Measurements from ENCODE around the gene INTS1.
"Not testable (repeated sequence)": the region's sequence is repeated elsewhere in the genome, so short reads cannot be mapped to it uniquely, and the experiment has no call there.

INTS1 gene

DNA sequence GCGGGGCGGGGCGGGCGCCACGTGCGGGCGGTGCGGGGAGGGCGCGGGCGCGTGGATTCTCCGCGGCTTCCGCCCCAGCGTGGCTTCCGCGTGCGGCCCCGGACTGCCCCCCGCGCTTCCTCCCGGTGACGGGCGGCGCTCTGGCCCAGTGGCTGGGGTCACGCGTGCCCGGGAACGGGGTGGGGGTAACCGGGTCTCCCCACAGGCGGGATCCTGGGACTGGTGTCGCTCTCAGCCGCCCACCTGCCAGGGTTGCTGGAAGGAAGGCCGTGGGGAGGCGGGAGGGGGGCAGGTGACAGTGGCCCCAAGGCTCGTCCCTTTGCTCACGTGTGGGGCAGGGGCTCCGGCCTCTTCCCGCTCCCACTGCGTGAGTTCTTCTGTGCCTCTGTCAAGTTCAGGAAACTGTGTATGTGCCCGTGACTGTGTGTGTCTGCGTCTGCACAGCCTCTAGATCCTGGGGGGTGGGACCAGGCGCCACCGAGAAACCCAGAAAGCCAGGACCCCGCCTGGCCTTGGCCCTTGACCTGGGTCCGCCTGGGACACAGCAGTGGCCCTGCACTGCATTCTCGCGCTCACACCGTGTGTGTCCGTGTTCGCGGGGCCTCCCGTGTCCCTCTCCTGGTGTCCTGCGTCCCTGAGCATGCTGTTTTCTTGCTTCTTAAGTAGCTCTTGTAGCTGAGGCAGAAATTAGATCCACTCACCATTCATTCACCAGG lies 27.2 kb upstream of the INTS1 start:
- DNase-seq = peak; percentile 13

DNA sequence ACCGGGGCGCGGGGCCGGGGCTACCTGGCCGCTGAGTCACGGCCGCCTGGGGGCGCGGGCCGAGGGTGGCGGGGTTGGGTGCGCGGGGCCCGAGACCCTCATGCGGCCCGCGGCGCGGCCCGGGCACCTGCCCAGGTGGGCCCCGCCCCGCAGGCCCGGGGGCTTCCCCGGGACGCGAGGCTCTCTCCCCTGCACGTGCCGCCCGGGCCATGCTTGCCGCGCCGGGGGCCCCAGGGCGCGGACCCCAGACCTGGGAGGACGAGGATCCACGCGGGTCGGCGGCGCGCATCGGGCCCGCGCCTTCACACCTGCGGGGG lies 26.7 kb upstream of the INTS1 start:
- no peak for DNase-seq

DNA sequence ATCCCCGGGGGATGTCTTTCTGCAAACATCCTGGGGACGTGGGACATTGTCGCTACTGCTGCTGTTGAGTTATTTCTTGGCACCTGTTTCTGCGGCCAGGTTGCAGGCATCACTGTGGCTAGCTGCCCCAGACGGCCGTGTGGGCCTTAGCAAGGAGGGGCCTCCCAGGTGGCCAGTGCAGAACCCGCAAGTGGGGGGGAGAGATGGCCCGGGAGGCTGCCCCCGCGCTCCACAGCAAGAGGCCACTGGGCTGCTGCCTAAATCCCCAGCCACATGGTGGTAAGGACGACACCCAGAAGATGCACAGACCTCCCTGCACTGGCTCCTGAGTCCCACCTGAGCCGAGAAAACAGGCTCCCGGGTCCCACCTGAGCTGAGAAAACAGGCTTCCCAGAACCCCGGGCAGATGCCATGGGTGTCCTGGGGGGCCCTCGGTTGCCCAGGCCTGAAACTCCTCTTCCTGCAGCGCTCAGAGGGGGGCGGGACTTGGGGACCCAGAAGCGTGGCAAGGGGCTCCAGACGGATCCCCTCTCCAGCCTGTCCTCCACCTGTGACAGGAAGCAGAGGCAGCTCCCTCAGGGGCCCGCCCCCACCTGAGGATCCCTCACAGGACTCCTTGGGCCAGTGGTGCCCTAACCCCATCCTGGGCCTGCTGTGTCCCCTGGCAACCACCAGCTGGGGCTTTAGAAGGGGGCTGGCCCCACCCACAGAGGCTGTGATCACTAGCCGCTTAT lies 25.4 kb upstream of the INTS1 start:
- no peak for DNase-seq

DNA sequence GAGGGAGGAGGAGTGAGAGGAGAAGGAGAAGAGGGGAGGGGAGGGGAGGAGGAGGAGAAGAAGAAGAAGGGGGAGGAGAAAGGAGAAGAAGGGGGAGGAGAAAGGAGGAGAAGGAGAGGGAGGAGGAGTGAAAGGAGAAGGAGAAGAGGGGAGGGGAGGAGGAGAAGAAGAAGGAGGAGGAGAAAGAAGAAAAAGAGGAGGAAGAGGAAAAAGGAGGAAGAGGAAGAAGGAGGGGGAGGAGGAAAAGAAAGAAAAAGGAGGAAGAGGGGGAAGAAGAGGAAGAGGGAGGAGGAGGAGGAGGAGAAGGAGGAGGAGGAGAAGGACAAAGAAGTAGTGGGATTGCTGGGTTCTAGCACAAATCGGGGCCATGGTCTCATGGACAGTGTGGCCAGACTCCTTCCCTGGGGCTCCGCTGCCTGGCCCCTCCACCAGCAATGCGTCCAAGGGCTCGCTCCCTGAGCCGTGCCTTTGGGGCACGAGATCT lies 22.1 kb upstream of the INTS1 start:
- no peak for DNase-seq

DNA sequence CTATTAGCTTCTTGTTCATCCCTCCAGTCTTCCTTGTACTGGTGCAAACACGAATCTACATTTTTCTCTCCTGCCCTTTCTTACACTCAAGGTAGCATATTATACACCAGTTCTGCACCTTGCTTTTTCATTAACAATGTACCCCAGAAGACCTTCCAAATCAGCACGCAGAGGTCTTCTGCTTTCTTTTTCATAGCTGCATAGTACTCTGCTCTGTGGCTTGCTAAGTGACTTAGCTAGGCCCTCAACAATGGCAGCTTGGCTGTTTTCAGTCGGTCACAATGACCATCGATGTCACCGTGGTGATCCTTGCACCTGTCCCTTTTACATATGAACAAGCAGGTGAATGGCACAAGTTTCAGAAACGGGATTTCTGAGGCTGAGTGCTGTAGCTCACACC lies 21.2 kb upstream of the INTS1 start:
- no peak for DNase-seq

DNA sequence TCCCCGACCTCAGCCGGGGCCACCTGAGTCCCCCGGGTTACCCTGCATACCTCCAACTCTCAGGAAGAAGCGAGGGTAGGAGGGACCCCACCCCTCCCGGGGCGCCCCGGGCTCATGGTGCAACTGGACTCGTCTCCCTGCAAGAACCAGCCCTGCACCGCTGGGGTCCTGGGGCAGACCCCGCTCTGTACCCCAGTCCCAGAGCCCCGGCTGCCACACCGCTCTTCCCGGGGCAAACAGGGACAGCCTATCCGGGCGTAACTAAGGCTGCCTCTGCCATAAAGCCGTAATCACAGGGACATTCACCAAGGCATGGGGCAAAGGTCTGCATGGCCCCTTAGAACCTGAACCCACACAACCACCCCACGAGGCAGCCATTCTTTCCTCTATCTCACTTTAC lies 19.7 kb upstream of the INTS1 start:
- DNase-seq = no peak

DNA sequence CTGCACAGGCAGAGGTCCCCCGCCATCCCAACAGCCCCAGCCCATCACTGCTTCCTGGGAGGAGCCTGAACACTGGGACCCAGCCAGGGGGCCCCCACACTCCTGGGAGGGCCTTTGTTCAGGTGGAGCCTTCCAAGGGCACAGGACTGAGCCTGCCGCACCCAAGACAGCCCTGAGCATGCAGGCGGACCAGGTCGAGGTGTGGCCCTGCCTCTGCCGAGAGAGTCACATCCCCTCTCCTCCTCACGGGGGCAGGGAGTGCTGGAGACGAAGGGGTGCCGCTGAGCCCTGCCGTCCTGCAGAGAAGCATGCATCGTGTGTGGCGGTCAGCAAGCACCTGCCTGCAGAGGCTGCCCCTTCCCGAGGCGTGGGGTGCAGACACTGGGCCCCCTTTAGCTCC lies 19.0 kb upstream of the INTS1 start:
- DNase-seq = no peak

DNA sequence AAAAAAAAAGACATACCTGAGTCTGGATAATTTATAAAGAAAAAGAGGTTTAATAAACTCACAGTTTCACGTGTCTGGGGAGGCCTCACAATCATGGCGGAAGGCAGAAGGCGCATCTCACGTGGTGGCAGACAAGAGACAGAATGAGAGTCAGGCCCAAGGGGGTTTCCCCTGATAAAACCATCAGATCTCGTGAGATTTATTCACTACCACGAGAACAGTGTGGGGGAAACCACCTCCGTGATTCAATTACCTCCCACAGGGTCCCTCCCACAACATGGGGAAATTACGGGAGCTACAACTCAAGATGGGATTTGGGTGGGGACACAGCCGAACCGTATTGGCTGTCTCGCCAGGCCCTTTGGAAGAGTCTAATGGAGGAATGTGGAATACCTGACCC lies 17.3 kb upstream of the INTS1 start:
- DNase-seq = no peak

DNA sequence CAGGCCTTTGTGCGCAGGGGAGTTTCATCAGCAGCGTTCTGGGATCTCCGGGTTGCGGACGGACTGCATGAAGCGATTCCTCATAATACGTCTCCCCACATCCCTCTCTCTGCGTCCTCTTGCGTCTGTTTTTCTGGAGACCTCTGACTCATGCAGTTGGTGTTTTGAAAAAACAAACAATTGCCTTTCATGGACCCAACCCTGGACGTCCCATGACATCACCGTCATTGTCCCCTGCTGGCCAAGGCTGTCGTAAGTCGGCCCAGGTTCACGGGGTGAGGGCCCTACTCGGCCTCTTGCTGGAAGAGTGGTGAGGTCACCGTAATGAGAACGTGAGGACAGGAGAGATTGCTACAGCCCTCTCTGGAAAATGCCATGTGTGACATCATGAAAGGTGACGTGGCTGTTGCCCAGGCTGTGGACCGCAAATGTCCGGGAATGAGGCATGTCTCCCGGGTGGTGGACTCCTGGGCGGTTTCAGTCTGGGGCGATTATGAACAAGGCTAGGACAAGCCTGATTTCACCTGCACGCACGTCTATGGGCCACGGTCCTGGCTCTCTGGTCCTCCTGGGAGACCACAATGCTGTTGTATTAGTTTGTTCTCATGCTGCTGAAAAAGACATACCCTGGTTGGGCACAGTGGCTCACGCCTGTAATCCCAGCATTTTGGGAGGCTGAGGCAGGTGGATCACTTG lies 16.5 kb upstream of the INTS1 start:
- no peak for DNase-seq

DNA sequence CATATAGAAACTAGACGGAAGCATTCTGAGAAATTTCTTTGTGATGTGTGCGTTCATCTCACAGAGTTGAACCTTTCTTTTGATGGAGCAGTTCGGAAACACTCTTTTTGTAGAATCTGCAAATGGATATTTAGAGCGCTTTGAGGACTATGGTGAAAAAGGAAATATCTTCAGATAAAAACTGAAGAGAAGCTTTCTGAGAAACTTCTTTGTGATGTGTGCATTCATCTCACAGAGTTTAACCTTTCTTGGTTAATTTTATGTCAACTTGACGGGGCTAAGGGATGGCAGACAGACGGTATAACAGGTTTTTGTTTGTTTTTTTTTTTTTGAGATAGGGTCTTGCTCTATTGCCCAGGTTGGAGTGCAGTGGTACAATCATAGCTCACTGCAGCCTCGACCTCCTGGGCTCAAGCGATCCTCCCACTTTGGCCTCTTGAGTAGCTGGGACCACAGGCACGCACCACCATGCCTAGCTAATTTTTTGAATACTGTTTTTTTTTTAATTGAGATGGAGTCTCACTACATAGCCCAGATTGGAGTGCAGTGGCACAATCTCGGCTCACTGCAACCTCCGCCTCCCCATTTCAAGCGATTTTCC lies 15.2 kb upstream of the INTS1 start:
- not testable (repeated sequence) for DNase-seq

DNA sequence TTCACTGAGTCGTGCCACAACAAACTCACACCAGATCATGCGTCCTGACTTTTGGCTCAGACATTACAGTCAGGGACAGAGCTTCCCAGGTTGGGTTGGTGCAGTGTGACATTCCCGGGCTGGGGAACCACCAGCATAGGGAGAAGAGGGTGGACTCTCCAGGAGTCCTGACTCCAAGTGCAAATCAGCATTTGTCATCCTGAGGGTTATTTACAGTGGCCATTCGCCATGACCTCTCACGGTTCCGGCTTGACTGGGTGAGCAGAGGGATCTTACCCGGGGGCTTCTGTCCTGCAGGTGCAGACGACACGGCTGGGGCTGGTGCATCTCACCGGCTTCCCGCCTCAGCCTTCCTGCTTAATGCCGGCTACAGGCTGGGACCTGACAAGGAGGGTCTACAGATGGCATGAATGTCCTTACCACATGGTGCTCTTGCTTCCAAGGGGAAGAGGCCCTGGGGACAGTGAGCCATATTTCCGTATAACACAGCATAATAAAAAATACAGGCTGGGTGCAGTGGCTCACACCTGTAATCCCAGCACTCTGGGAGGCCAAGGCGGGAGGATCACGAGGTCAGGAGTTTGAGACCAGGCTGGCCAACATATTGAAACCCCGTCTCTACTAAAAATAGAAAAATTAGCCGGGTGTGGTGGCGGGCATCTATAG lies 12.5 kb upstream of the INTS1 start:
- no peak for DNase-seq

DNA sequence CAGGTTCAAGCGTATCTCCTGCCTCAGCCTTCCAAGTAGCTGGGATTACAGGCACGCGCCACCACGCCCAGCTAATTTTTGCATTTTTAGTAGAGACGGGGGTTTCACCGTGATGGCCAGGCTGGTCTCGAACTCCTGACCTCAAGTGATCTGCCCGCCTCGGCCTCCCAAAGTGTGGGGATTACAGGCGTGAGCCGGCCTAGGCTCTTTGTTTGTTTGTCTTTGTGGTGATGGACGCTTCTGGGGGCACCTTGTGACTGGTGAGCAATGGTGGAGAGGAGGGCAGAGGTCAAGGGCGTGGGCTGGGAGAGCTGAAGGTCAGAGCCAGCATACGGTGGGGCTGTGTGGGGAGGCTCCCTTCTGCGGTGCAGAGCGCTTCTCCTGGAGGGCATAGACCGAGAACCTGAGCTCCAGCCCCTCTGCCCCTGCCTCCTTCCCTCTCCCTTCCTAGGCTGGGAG lies 11.3 kb upstream of the INTS1 start:
- DNase-seq = not testable (repeated sequence)

DNA sequence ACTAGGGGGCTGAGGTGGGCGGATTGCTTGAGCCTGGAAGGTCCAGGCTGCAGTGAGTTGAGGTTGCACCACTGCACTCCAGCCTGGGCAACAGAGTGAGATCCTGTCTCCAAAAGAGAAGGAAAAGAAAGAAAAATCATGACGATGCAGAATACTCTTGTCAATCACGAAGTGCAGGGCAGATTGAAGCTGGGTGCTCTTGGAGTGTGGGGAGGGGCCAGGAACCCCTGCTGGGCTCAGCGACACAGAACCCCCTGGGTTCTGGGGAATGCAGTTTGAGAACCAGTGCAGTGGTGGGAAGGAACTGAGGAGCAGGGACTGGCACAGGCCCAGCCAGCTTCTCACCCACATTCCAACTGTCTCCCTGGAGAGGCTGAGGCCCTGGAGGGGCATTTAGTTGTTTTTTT lies 10.8 kb upstream of the INTS1 start:
- DNase-seq = no peak

DNA sequence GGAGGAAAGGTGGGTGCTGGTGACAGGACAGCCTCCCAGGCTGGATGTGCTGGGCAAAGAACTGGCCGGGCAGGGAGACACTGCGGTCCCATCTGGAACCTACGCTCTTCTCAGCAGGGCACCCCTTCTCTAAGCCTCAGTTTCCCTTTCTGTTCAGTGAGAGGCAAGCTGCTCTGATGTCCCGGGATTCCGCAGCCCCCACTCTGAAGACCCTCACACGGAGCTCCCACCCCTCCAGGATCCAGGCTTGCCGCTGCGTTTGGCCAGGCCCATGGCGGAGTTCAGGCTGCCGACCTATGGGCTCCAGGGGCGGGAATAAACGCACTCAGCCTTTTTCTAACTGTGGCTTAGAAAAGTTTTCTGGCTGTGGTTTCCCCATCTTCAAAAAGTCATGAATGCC lies 10.2 kb upstream of the INTS1 start:
- no peak for DNase-seq

DNA sequence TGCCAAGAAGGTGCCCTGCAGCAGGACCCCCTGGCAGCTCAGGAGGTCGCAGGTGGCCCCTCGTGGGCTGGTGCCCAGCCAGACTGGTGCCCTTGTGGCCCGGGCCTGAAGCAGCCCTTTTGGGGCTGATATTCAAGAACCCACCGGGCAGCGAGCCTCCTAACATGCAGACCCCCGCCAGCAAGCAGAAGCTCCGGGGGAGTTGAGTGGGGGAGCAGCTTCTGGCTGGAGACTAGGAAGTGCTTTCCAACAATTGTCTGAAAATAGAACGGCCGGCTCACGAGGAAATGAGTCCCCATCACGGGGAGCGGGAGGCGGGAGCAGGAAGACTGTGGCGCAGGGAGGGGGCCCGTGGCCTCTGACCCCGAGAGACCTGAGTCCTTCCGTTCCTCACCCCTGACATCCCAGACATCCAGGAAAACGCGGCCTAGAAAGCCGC lies 9.5 kb upstream of the INTS1 start:
- no peak for DNase-seq

DNA sequence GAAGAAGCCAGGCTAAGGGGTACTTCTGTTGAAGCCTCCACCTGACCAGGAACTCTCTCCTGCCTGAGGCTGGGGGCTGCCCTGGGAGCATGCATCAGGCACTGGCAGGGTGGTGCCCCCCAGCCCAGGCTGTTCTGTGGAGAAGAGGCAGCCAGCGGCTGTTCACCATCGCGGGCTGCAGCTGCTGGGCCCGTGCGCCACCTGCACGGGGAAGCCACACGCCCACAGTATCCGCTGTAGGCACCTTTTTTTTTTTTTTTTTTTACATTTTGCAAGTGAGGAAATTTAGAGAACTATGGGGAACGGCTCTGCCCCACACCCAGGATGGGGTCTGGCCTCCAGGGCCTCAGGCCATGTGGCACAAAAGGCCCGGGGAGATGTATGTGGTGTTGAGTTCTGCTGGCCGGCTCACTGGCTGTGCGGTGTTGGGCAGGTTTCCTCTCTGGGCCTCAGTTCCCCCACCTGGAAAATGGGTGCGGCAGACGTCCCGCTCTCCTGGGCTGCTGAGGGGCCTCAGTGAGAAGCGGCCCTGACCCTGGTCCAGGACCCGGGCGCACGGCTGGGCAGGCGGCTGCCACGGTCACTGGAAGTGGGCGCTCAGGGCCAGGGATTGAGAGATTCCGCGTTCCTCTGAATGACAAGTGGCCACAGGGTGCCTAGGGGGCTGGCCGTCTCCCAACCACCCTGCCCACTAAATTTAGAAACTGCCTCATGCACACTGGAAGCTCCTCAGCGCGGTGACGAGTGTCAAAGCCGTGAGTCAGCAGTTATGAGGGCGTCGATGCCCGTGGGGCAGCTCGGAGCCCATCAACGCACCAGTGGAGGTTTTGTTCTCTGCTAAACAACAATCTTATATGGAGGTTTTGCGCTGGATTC lies 8.8 kb upstream of the INTS1 start:
- no peak for DNase-seq

DNA sequence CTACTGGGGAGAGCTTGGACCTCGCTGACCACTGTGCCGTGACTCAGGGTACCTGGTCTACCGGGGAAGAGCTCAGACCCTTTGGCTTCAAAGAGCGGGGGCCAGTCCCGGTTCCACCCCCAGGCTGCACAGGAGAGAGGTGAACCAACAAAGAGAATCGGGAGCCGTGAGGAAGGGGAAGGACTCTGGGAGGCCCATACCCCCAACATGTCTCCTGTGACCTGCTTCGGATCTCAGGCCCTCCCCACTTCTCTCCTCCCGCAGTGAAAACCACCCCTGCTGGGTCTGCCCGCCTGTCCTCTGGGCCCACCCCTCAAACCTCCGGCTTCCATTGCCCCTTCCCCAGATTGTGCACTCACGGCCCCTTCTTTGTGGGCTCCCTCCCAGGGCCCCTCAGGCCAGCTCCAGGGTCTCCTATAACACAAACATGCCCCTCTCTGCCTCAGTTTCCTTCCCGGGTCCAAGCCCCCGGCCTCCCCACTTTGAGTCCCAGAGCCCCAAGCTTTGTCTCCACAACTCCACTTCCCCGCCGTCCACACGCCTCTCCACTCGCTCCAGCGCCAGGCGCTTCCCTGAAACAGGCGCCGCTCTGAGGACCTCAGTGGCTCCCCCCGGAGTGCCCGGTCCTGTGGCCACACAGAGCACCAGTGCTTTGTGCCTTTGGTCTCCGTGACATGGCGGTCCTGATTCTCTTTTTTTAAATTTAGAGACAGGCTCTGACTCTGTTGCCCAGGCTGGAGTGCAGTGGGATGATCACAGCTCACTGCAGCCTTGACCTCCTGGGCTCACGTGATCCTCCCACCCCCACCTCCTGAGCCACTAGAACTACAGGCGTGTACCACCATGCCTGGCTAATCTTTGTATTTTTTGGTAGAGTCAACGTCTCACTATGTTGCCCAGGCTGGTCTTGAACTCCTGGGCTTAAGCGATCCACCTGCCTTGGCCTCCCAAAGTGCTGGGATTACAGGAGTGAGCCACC lies 7.5 kb upstream of the INTS1 start:
- no peak for DNase-seq

DNA sequence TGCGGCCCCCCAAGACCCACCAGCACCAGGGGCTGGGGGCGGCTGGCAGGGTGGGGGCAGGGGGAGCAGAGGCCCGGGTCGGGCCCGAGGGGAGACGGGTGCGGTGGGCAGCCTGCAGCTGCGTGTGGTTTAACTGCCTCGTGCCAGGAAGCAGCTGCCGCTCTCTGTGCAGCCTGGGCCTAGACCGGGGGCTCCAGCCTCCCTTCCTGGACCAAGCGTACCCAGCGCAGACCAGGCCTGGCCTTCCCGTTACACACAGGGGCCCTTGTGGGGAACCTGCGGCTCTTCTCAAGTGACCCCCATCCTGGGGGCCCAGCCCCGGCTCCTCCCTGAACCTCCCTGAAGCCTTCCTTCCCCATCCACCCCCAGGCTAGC lies 6.6 kb upstream of the INTS1 start:
- no peak for DNase-seq

DNA sequence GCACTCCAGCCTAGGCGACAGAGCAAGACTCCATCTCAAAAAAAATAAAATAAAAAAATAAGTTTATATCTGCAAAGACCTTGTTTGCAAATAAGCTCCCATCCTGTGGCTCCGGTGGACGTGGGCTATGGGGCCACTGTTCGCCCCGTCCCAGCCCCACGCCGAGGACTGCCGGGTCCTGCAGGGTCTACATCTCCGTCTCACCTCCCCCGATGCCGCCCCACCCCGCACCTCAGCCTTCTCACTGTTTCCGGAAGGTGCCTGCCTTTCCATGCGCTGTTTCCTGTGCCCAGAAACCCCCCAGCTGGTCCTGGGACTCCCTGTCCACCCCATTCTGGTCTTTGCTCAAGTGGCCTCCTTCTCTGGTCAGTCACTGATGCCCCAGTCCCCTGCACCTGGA lies 5.0 kb upstream of the INTS1 start:
- DNase-seq = no peak

DNA sequence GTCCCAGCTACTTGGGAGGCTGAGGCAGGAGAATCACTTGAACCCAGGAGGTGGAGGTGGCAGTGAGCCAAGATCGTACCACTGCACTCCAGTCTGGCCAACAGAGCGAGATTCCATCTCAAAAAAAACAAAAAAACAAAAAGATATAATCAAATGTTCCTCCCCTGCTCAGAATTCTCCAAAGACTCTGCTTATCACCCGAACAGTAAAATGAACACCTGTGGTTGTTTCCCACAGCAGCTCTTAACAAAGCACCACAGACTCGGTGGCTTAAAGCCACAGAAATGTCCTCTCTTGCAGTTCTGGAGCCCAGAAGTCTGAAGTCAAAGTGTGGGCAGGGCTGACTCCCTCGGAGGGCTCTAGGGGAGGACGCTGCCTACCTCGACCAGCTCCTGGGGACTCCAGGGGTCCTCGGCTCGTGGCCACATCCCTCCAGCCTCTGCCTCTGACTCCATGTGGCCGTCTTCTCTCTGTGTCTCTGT lies 4.1 kb upstream of the INTS1 start:
- DNase-seq = no peak
